Measurements from ENCODE around the gene GBF1. TPM values are rescaled to one million over a fixed set of nuclear protein-coding genes. Genes with fewer than 3 reads are reported as not detected.

The GBF1 gene
- total and polyA plus RNA-seq, 2 of the 13 experiments (the other 11 are each of a cell fraction or from before 2014, with no cell fraction given): 17.1 to 21.9 TPM

DNA sequence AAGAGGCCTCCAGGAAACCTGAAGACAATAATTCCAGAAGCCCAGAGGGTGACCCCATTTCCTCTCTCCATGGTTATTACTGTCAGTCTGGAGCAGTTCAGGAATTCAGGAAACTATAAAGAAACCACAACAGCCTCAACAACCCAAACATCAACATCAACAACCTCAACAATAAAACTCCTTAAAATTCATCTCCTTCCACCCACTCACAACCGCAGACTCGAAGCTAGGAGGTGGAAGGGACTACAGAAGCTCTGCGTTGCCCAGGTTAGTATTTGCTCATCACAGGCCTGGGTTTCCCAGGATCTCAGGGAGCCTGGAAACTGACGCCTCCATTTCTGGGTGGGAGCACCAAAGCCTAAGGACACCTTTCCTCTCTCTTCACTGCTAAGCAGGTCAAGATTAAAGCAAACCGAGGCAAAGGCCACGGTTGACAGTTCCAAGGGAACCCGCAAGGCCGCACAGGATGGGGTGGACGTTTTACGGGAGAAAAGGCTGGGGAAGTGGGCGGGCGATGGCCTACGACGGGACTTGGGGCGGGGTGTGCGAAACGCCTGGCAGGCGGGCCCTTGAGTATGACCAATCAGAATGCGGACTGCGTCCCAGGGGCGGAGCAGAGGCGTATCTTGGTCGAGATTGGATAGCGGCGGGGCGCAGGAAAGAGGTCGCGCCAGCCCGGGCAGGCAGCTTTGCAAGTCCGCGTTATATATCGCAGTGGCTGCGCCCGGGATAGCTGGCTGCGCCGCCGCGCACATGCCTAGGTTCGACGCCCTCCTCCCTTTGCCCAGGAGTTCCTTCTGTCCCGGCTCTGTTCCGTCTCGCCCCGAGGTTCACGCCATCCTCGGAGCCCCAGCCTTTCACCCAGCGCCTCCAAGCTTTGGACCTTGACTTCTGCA is 19.4 kb upstream of the GBF1 start, which contains the start of gene ELOVL3 (continued):
- TF ChIP-seq NR1H2 (CRISPR knock-in tag; IDR thresholded peaks at IDR 0.05; ENCODE audit: borderline replicate concordance, low read depth): peak; percentile 37; the same call in 1 of the 2 replicates
- peak; percentile 87 for TF ChIP-seq ZFX (CRISPR knock-in tag; IDR thresholded peaks at IDR 0.05; ENCODE audit: low read depth)
- TF ChIP-seq, protein P1, sequence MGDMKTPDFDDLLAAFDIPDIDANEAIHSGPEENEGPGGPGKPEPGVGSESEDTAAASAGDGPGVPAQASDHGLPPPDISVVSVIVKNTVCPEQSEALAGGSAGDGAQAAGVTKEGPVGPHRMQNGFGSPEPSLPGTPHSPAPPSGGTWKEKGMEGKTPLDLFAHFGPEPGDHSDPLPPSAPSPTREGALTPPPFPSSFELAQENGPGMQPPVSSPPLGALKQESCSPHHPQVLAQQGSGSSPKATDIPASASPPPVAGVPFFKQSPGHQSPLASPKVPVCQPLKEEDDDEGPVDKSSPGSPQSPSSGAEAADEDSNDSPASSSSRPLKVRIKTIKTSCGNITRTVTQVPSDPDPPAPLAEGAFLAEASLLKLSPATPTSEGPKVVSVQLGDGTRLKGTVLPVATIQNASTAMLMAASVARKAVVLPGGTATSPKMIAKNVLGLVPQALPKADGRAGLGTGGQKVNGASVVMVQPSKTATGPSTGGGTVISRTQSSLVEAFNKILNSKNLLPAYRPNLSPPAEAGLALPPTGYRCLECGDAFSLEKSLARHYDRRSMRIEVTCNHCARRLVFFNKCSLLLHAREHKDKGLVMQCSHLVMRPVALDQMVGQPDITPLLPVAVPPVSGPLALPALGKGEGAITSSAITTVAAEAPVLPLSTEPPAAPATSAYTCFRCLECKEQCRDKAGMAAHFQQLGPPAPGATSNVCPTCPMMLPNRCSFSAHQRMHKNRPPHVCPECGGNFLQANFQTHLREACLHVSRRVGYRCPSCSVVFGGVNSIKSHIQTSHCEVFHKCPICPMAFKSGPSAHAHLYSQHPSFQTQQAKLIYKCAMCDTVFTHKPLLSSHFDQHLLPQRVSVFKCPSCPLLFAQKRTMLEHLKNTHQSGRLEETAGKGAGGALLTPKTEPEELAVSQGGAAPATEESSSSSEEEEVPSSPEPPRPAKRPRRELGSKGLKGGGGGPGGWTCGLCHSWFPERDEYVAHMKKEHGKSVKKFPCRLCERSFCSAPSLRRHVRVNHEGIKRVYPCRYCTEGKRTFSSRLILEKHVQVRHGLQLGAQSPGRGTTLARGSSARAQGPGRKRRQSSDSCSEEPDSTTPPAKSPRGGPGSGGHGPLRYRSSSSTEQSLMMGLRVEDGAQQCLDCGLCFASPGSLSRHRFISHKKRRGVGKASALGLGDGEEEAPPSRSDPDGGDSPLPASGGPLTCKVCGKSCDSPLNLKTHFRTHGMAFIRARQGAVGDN (CRISPR knock-in tag; IDR thresholded peaks at IDR 0.05): peak; percentile 100
- peak; percentile 86; the same call in 1 of the 2 replicates for TF ChIP-seq ZNF431 (CRISPR knock-in tag; IDR thresholded peaks at IDR 0.05; ENCODE audit: borderline replicate concordance, low read depth)
- TF ChIP-seq ZNF703 (CRISPR knock-in tag; IDR thresholded peaks at IDR 0.05; ENCODE audit: borderline replicate concordance): 0 out of 2 replicates have a peak, but pooled peaks have one; percentile 56
- TF ChIP-seq ZNF326 (CRISPR knock-in tag; IDR thresholded peaks at IDR 0.05; ENCODE audit: borderline replicate concordance): no peak
- TF ChIP-seq, protein P2, sequence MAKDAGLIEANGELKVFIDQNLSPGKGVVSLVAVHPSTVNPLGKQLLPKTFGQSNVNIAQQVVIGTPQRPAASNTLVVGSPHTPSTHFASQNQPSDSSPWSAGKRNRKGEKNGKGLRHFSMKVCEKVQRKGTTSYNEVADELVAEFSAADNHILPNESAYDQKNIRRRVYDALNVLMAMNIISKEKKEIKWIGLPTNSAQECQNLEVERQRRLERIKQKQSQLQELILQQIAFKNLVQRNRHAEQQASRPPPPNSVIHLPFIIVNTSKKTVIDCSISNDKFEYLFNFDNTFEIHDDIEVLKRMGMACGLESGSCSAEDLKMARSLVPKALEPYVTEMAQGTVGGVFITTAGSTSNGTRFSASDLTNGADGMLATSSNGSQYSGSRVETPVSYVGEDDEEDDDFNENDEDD (CRISPR knock-in tag; IDR thresholded peaks at IDR 0.05; ENCODE audit: borderline replicate concordance): peak; percentile 98
- TF ChIP-seq SOX5 (CRISPR knock-in tag; IDR thresholded peaks at IDR 0.05; ENCODE audit: borderline replicate concordance): peak; percentile 47; the same call in 1 of the 2 replicates
- TF ChIP-seq, protein P3, sequence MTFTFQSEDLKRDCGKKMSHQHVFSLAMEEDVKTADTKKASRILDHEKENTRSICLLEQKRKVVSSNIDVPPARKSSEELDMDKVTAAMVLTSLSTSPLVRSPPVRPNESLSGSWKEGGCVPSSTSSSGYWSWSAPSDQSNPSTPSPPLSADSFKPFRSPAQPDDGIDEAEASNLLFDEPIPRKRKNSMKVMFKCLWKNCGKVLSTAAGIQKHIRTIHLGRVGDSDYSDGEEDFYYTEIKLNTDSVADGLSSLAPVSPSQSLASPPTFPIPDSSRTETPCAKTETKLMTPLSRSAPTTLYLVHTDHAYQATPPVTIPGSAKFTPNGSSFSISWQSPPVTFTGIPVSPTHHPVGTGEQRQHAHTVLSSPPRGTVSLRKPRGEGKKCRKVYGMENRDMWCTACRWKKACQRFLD (CRISPR knock-in tag; IDR thresholded peaks at IDR 0.05; ENCODE audit: borderline replicate concordance): peak; percentile 96; the same call in 1 of the 2 replicates
- TF ChIP-seq DNMT1 (CRISPR knock-in tag; IDR thresholded peaks at IDR 0.05): 0 out of 2 replicates have a peak, but pooled peaks have one; percentile 55
- TF ChIP-seq KLF15 (CRISPR knock-in tag; IDR thresholded peaks at IDR 0.05; ENCODE audit: borderline replicate concordance): peak; percentile 80; the same call in 1 of the 2 replicates
- peak; percentile 96; the same call in 1 of the 2 replicates for TF ChIP-seq ZNF563 (CRISPR knock-in tag; IDR thresholded peaks at IDR 0.05)
- TF ChIP-seq NBN (conservative IDR thresholded peaks at IDR 0.05): no peak
- TF ChIP-seq, protein P4, sequence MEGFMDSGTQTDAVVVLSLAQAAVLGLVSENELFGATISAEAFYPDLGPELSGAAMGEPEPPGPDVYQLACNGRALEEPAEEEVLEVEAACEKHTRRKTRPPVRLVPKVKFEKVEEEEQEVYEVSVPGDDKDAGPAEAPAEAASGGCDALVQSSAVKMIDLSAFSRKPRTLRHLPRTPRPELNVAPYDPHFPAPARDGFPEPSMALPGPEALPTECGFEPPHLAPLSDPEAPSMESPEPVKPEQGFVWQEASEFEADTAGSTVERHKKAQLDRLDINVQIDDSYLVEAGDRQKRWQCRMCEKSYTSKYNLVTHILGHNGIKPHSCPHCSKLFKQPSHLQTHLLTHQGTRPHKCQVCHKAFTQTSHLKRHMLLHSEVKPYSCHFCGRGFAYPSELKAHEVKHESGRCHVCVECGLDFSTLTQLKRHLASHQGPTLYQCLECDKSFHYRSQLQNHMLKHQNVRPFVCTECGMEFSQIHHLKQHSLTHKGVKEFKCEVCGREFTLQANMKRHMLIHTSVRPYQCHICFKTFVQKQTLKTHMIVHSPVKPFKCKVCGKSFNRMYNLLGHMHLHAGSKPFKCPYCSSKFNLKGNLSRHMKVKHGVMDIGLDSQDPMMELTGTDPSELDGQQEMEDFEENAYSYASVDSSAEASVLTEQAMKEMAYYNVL (CRISPR knock-in tag; IDR thresholded peaks at IDR 0.05; ENCODE audit: borderline replicate concordance): peak; percentile 73
- TF ChIP-seq ZNF432 (CRISPR knock-in tag; IDR thresholded peaks at IDR 0.05; ENCODE audit: borderline replicate concordance): no peak
- TF ChIP-seq NPAS2 (CRISPR knock-in tag; IDR thresholded peaks at IDR 0.05; ENCODE audit: borderline replicate concordance): no peak
- TF ChIP-seq IKZF4 (CRISPR knock-in tag; IDR thresholded peaks at IDR 0.05; ENCODE audit: borderline replicate concordance, low read depth, not compliant biosample characterization): peak; percentile 97
- peak; percentile 96 for TF ChIP-seq ATF7-NPFF (CRISPR knock-in tag; IDR thresholded peaks at IDR 0.05; ENCODE audit: low read depth)
- no peak for TF ChIP-seq NFE2L2 (IDR thresholded peaks at IDR 0.05; ENCODE audit: low read length)
